IMR-90 (cell line): ENCODE measurements around the gene TMEM176A. TPM values are rescaled to one million over a fixed set of nuclear protein-coding genes. Genes with fewer than 3 reads are reported as not detected.

ENCODE experiments used
- ATAC-seq: fragments of 200-7000 bp; cut with Tn5 transposase; 2 replicates; pipeline ENCODE4 v1.9.1; 2020; ENCODE audit warnings: low read depth, mild to moderate bottlenecking, moderate library complexity
- BruUV-seq: library from RNA; stranded (reverse); fragments of 400-500 nt; replicated peaks from 2 replicates; lab custom pipeline; 2021; lab: Mats Ljungman, UMichigan
- CTCF ChIA-PET: fragments of 300-600 bp; formaldehyde crosslinking; extraction: SDS; loops from one replicate; lab custom pipeline; 2021; ENCODE audit warnings: antibody characterized with exemption; lab: Yijun Ruan, JAX
- POLR2A ChIA-PET: fragments of 300-600 bp; sonication (Branson Sonifier 250); formaldehyde crosslinking; loops from one replicate; lab custom pipeline; 2022; ENCODE audit warnings: antibody characterized with exemption; ENCODE audit not compliant: unreplicated experiment; lab: Charles Lee
- DNase-seq: peaks from one replicate; pipeline ENCODE4 v3.0.0; 2013
- H2AFZ ChIP-seq: replicated peaks from 2 replicates; pipeline ENCODE3; 2013; ENCODE audit warnings: low read length, mild to moderate bottlenecking; ENCODE audit not compliant: poor library complexity
- H2AK5ac ChIP-seq: 2 replicates; pipeline ENCODE4 v1.6.1; 2013; ENCODE audit warnings: low read depth, low read length, inconsistent platforms
- H2AK9ac ChIP-seq: replicated peaks from 2 replicates; pipeline ENCODE3; 2013; ENCODE audit warnings: mild to moderate bottlenecking, low read depth, low read length, moderate library complexity; ENCODE audit not compliant: poor library complexity
- H2BK120ac ChIP-seq: 2 replicates; pipeline ENCODE4 v1.6.1; 2013; ENCODE audit warnings: low read depth, low read length, inconsistent platforms
- H2BK15ac ChIP-seq: 3 replicates; pipeline ENCODE4 v1.6.1; 2013; ENCODE audit warnings: low read depth, low read length, inconsistent platforms
- H2BK20ac ChIP-seq: 2 replicates; pipeline ENCODE4 v1.6.1; 2013; ENCODE audit warnings: low read depth, mild to moderate bottlenecking, inconsistent platforms, low read length, moderate library complexity
- H2BK5ac ChIP-seq: 2 replicates; pipeline ENCODE4 v1.6.1; 2013; ENCODE audit warnings: mild to moderate bottlenecking, low read depth, low read length, inconsistent platforms; ENCODE audit not compliant: poor library complexity, severe bottlenecking
- H3K14ac ChIP-seq: replicated peaks from 2 replicates; pipeline ENCODE4 v1.6.1; 2013; ENCODE audit warnings: low read depth, low read length, inconsistent platforms
- H3K18ac ChIP-seq: 2 replicates; pipeline ENCODE4 v1.6.1; 2013; ENCODE audit warnings: low read depth, low read length, control low read depth
- H3K23ac ChIP-seq: 2 replicates; pipeline ENCODE4 v1.6.1; 2013; ENCODE audit warnings: low read depth, low read length, inconsistent platforms
- H3K27ac ChIP-seq: 2 replicates; pipeline ENCODE4 v1.5.1; 2013; ENCODE audit warnings: mild to moderate bottlenecking, control low read depth, low read length; ENCODE audit not compliant: insufficient read depth
- H3K27me3 ChIP-seq: 2 replicates; pipeline ENCODE4 v1.6.1; 2013; ENCODE audit warnings: low read length; ENCODE audit not compliant: control insufficient read depth, insufficient read depth
- H3K36me3 ChIP-seq: 2 replicates; pipeline ENCODE4 v1.6.1; 2013; ENCODE audit warnings: low read length, mixed read lengths; ENCODE audit not compliant: control insufficient read depth, insufficient read depth
- H3K4ac ChIP-seq: 2 replicates; pipeline ENCODE4 v1.6.1; 2013; ENCODE audit warnings: low read depth, low read length, inconsistent platforms
- H3K4me1 ChIP-seq: 2 replicates; pipeline ENCODE4 v1.6.1; 2013; ENCODE audit warnings: low read length, mixed read lengths; ENCODE audit not compliant: control insufficient read depth, insufficient read depth
- H3K4me2 ChIP-seq: 2 replicates; pipeline ENCODE4 v1.6.1; 2013; ENCODE audit warnings: low read depth, mild to moderate bottlenecking, control low read depth, low read length, moderate library complexity
- H3K4me3 ChIP-seq: 2 replicates; pipeline ENCODE4 v1.5.1; 2013; ENCODE audit warnings: low read depth, mild to moderate bottlenecking, control low read depth, low read length, moderate library complexity; ENCODE audit not compliant: insufficient read depth
- H3K56ac ChIP-seq: 2 replicates; pipeline ENCODE4 v1.6.1; 2013; ENCODE audit warnings: low read length, inconsistent platforms; ENCODE audit not compliant: insufficient read depth; ENCODE audit errors: extremely low read depth
- H3K79me1 ChIP-seq, 2 experiments: 2 replicates each; pipeline ENCODE4 v1.6.1; 2013; ENCODE audit warnings: low read length in 2 of 2, inconsistent platforms in 1 of 2, low read depth in 1 of 2
- H3K9ac ChIP-seq: 2 replicates; pipeline ENCODE4 v1.6.1; 2013; ENCODE audit warnings: low read depth, low read length, control low read depth
- H3K9me1 ChIP-seq: 2 replicates; pipeline ENCODE4 v1.6.1; 2013; ENCODE audit warnings: low read length, inconsistent platforms; ENCODE audit not compliant: insufficient read depth
- H3K9me3 ChIP-seq: 2 replicates; pipeline ENCODE4 v1.6.1; 2013; ENCODE audit warnings: low read length; ENCODE audit not compliant: control insufficient read depth, insufficient read depth
- H4K20me1 ChIP-seq: 2 replicates; pipeline ENCODE4 v1.6.1; 2013; ENCODE audit warnings: low read length, inconsistent platforms; ENCODE audit not compliant: insufficient read depth
- H4K5ac ChIP-seq: 2 replicates; pipeline ENCODE4 v1.6.1; 2013; ENCODE audit warnings: mild to moderate bottlenecking, low read depth, low read length, control low read depth
- H4K8ac ChIP-seq, 2 experiments: 2 replicates each; pipeline ENCODE4 v1.6.1; 2013; ENCODE audit warnings: low read depth in 2 of 2, low read length in 2 of 2, control low read depth in 1 of 2, inconsistent platforms in 1 of 2
- H4K91ac ChIP-seq: 2 replicates; pipeline ENCODE4 v1.6.1; 2013; ENCODE audit warnings: low read depth, low read length, inconsistent platforms; ENCODE audit not compliant: insufficient read depth
- CHD1 ChIP-seq: IDR thresholded peaks from 2 replicates; pipeline ENCODE4 v1.6.1; 2012; ENCODE audit warnings: low read depth, low read length, improper control_type of control experiment
- FOS ChIP-seq: fragments of 150-350 bp; IDR thresholded peaks from 2 replicates; pipeline ENCODE4 v1.6.1; 2016; ENCODE audit warnings: low read depth, low read length
- MAFK ChIP-seq: IDR thresholded peaks from 2 replicates; pipeline ENCODE4 v1.6.1; 2012; ENCODE audit warnings: low read depth, low read length, improper control_type of control experiment
- MAZ ChIP-seq: IDR thresholded peaks from 2 replicates; pipeline ENCODE4 v1.6.1; 2012; ENCODE audit warnings: low read depth, mild to moderate bottlenecking, low read length, improper control_type of control experiment, moderate library complexity, borderline replicate concordance
- NFE2L2 ChIP-seq: fragments of 150-350 bp; IDR thresholded peaks from 2 replicates; pipeline ENCODE4 v1.6.1; 2016; ENCODE audit warnings: low read depth, mild to moderate bottlenecking, low read length
- POLR2A ChIP-seq: IDR thresholded peaks from 2 replicates; pipeline ENCODE4 v1.6.1; 2012; ENCODE audit warnings: mild to moderate bottlenecking, low read depth, low read length
- USF2 ChIP-seq: fragments of 150-350 bp; IDR thresholded peaks from 2 replicates; pipeline ENCODE4 v1.6.1; 2017; ENCODE audit warnings: mild to moderate bottlenecking, antibody characterized with exemption, low read length, low read depth
- dilution Hi-C: fragments of 300-500 bp; cut with HindIII; formaldehyde crosslinking; loops from one replicate; pipeline ENCODE4 v1.14.3; 2018; ENCODE audit warnings: low sequenced_read_pairs; ENCODE audit not compliant: unreplicated experiment
- in situ Hi-C: fragments of 300-500 bp; cut with MboI; formaldehyde crosslinking; loops from 3 replicates; pipeline ENCODE4 v1.14.3; 2019; ENCODE audit warnings: low sequenced_read_pairs, inconsistent platforms, mixed read lengths
- intact Hi-C: fragments of 100-400 bp; cut with micrococcal nuclease; formaldehyde crosslinking; loops from 2 replicates; pipeline ENCODE4 v1.10.0; 2022
- polyA plus RNA-seq, 3 experiments: library from polyadenylated mRNA; depleted of rRNA; stranded (reverse); fragments of >200 nt; gene quantifications; 2 replicates each; pipeline ENCODE4 v1.2.3, GENCODE V29; 2012; ENCODE audit warnings: low replicate concordance in 1 of 3
- total RNA-seq: library from RNA; depleted of rRNA; stranded (reverse); fragments of >200 nt; gene quantifications from 2 replicates; pipeline ENCODE4 v1.2.3, GENCODE V29; 2012

Gene TMEM176A
- total and polyA plus RNA-seq, 2 of the 4 experiments (the other 2 are of a cell fraction) = not detected

GRCh38 chr7:150754951-150755350 is 45.6 kb upstream of the TMEM176A start:
- Histone ChIP-seq H3K79me1 (no peaks in the 10 kb centered on the region), H4K20me1 (no peaks in the 10 kb centered on the region), H3K9me3 (no peaks in the 10 kb centered on the region), H3K14ac (no peak overlapping the region), H3K18ac (no peak overlapping the region), H3K23ac (no peak overlapping the region), H4K5ac (no peak overlapping the region), H3K56ac (no peak overlapping the region), H2BK15ac (no peak overlapping the region), H4K91ac (no peak overlapping the region), H3K4ac (no peak overlapping the region), H3K9ac (no peak overlapping the region), H2AK9ac (no peak overlapping the region), H3K4me3 (no peak overlapping the region), H2AFZ (no peak overlapping the region), H2BK20ac (no peak overlapping the region), H3K27me3 (no peaks in the 10 kb centered on the region), H3K36me3 (no peaks in the 10 kb centered on the region), H2BK120ac (no peak overlapping the region), H3K27ac (no peak overlapping the region), H2BK5ac (no peak overlapping the region), H3K4me1 (no peaks in the 10 kb centered on the region), H3K9me1 (no peaks in the 10 kb centered on the region), H4K8ac (no peak overlapping the region), H2AK5ac (no peak overlapping the region), H3K4me2 (no peak overlapping the region)
- intact Hi-C loops (loop anchor here (10.0 kb wide), 1 partner anchor 470 kb away; no protein-coding TSS in a partner anchor), in situ Hi-C loops (no loop called here), dilution Hi-C loops (no loop called here)
- no peak for ATAC-seq
- no TSS peak for BruUV-seq
- DNase-seq = no peak
- POLR2A ChIA-PET = no interaction called here
- TF ChIP-seq NFE2L2 = no peak
- TF ChIP-seq MAZ = no peak
- no peak for TF ChIP-seq MAFK
- no peak for TF ChIP-seq CHD1
- TF ChIP-seq USF2 = no peak
- TF ChIP-seq POLR2A = no peak
- TF ChIP-seq FOS = no peak
- CTCF ChIA-PET = no interaction called here
